Neural cell (in vitro differentiated cells): ENCODE measurements around the gene DLK2. TPM values are rescaled to one million over a fixed set of nuclear protein-coding genes. Genes with fewer than 3 reads are reported as not detected.
A peak's percentile ranks its signal among the peaks of the same experiment; 100 is the strongest.
"Not testable (repeated sequence)": the region's sequence is repeated elsewhere in the genome, so short reads cannot be mapped to it uniquely, and the experiment has no call there.

Source experiments
- H2AFZ ChIP-seq: fragments of 200-600, 300-800 bp; sonication (generic), shearing (Covaris generic); 2 replicates; pipeline ENCODE4 v1.6.0; 2014; ENCODE audit warnings: low read depth, mild to moderate bottlenecking, antibody characterized with exemption, low read length, moderate library complexity
- H3F3A ChIP-seq: fragments of 200-600 bp; shearing (Covaris generic); 2 replicates; pipeline ENCODE4 v1.6.1; 2016; ENCODE audit warnings: mild to moderate bottlenecking, moderate library complexity, mixed read lengths, antibody characterized with exemption, low read length; ENCODE audit not compliant: insufficient read depth, poor library complexity, severe bottlenecking
- H3K27ac ChIP-seq: fragments of 200-600, 300-800 bp; sonication (generic), shearing (Covaris generic); 2 replicates; pipeline ENCODE4 v1.5.1; 2014; ENCODE audit warnings: mild to moderate bottlenecking, low read length, moderate library complexity
- H3K27me3 ChIP-seq: fragments of 300-800, 200-600 bp; sonication (generic), shearing (Covaris generic); 2 replicates; pipeline ENCODE4 v1.6.0; 2014; ENCODE audit warnings: mild to moderate bottlenecking, low read depth, low read length, moderate library complexity; ENCODE audit not compliant: insufficient read depth
- H3K36me3 ChIP-seq: fragments of 300-800, 200-600 bp; sonication (generic), shearing (Covaris generic); 2 replicates; pipeline ENCODE4 v1.5.1; 2014; ENCODE audit warnings: mild to moderate bottlenecking, antibody characterized with exemption, low read length, moderate library complexity; ENCODE audit not compliant: insufficient read depth
- H3K4me2 ChIP-seq: fragments of 300-800, 200-600 bp; sonication (generic), shearing (Covaris generic); 2 replicates; pipeline ENCODE4 v1.6.0; 2014; ENCODE audit warnings: mild to moderate bottlenecking, low read length
- H3K4me3 ChIP-seq: fragments of 300-800, 200-600 bp; sonication (generic), shearing (Covaris generic); 2 replicates; pipeline ENCODE4 v1.5.1; 2014; ENCODE audit warnings: mild to moderate bottlenecking, low read length, moderate library complexity
- H3K79me2 ChIP-seq: fragments of 200-600 bp; shearing (Covaris generic); replicated peaks from 2 replicates; pipeline ENCODE4 v1.6.0; 2014; ENCODE audit warnings: mild to moderate bottlenecking, low read length, moderate library complexity; ENCODE audit not compliant: insufficient read depth
- H3K9ac ChIP-seq: fragments of 300-800, 200-600 bp; sonication (generic), shearing (Covaris generic); 2 replicates; pipeline ENCODE4 v1.6.1; 2016; ENCODE audit warnings: mild to moderate bottlenecking, low read length, mixed read lengths
- H3K9me2 ChIP-seq: fragments of 200-600 bp; shearing (Covaris generic); 2 replicates; pipeline ENCODE4 v1.6.1; 2016; ENCODE audit warnings: mild to moderate bottlenecking, low read length, mixed read lengths; ENCODE audit not compliant: insufficient read depth
- H3K9me3 ChIP-seq: fragments of 200-600, 300-800 bp; sonication (generic), shearing (Covaris generic); 2 replicates; pipeline ENCODE4 v1.6.1; 2016; ENCODE audit warnings: mild to moderate bottlenecking, mixed run types, low read length, moderate library complexity, mixed read lengths
- H4K20me1 ChIP-seq: fragments of 200-600 bp; shearing (Covaris generic); 2 replicates; pipeline ENCODE4 v1.6.1; 2016; ENCODE audit warnings: mild to moderate bottlenecking, mixed run types; ENCODE audit not compliant: insufficient read depth
- CTCF ChIP-seq: fragments of 450-650 bp; IDR thresholded peaks from 2 replicates; pipeline ENCODE4 v1.5.1; 2014; ENCODE audit warnings: antibody characterized with exemption, mild to moderate bottlenecking, moderate library complexity; ENCODE audit not compliant: poor library complexity, severe bottlenecking
- EP300 ChIP-seq: fragments of 450-650 bp; conservative IDR thresholded peaks from 2 replicates; pipeline ENCODE4 v1.6.1; 2014; ENCODE audit warnings: antibody characterized with exemption, mild to moderate bottlenecking, moderate library complexity; ENCODE audit not compliant: poor library complexity, severe bottlenecking
- EZH2 ChIP-seq: fragments of 200-600, 300-800 bp; shearing (Covaris generic), sonication (generic); IDR thresholded peaks from 2 replicates; pipeline ENCODE4 v1.6.1; 2014; ENCODE audit warnings: antibody characterized with exemption, low read length, borderline replicate concordance, mild to moderate bottlenecking; ENCODE audit not compliant: insufficient read depth, poor library complexity, severe bottlenecking
- MXI1 ChIP-seq: fragments of 450-650 bp; conservative IDR thresholded peaks from 2 replicates; pipeline ENCODE4 v1.6.1; 2014; ENCODE audit warnings: antibody characterized with exemption, mild to moderate bottlenecking; ENCODE audit not compliant: poor library complexity, severe bottlenecking
- POLR2AphosphoS5 ChIP-seq: IDR thresholded peaks from 2 replicates; pipeline ENCODE4 v1.6.1; 2012
- RAD21 ChIP-seq: fragments of 450-650 bp; conservative IDR thresholded peaks from 2 replicates; pipeline ENCODE4 v1.6.1; 2014; ENCODE audit warnings: antibody characterized with exemption, mild to moderate bottlenecking, moderate library complexity
- SMC3 ChIP-seq: fragments of 450-650 bp; conservative IDR thresholded peaks from 2 replicates; pipeline ENCODE4 v1.6.1; 2014; ENCODE audit warnings: antibody characterized with exemption, mild to moderate bottlenecking, moderate library complexity; ENCODE audit not compliant: poor library complexity
- TAF1 ChIP-seq: IDR thresholded peaks from 2 replicates; pipeline ENCODE4 v1.6.1; 2012; ENCODE audit warnings: low read depth
- polyA plus RNA-seq: library from polyadenylated mRNA; depleted of rRNA; stranded (reverse); fragments of >200 nt; gene quantifications from 2 replicates; pipeline ENCODE4 v1.2.3, GENCODE V29; 2014
- TF ChIP-seq, protein P1 (sequence below): IDR thresholded peaks from 2 replicates; pipeline ENCODE4 v1.6.1; 2012; ENCODE audit warnings: borderline replicate concordance

The DLK2 gene
- polyA plus RNA-seq, 1 donor from 2014 or later, result 19.8 TPM

DNA sequence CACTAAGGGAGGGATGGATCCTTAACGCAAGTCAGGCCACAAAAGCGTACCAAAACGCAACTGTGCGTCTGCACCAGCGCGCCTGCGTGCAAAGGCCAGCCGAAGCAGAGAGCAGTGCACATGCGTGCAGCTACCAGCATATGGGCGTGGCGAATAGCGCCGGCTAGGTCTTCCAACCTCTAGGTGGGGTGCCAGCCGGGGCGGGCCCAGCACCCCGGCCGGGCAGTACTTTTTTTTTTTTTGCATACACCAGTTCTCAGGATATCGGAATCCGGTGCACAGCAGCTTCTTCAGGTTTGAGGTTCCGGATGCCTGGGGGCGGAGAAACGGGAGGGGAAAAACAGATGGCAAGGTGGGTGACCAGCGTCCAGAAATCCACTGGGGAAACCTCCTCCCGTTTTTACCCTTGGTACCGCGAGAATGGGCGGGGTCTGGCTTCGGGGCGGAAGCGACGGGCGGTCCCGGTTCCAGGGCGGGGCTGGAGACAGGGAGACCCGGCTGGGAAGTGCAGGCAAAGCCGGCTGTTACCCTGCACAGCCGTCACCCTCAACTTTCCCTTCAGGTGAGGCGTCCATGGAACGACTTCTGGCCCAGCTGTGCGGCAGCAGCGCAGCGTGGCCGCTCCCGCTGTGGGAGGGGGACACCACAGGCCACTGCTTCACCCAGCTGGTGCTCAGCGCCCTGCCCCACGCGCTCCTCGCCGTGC is 27.8 kb downstream of the DLK2 start, which contains the start of gene ABCC10:
TSS of gene ABCC10 (plus strand) at position 136 of the 706 bp plus-strand sequence. CDS start at position 574, 438 bp downstream.
- H4K20me1 ChIP-seq, result no peaks in the 10 kb centered on the region

DNA sequence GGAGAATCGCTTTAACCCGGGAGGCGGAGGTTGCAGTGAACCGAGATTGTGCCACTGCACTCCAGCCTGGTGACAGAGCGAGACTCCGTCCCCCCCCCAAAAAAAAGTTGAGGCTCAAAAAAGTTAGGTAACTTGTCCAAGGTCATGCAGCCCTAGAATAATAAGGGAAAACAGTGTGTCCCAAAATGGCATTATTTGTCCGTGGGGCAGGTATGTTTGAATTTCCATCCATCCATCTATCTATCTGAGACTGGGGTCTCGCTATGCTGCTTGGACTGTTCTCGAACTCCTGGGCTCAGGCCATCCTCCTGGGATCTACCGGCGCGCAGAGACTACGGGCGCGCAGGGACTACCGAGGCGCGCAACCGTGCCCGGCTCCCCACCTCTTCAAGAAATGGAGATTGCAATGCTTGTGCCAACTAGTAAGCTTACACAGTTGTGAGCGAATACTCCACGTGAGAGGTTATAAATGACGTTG is 28.4 kb downstream of the DLK2 start:
- peak overlapping the region; percentile 98 for H2AFZ ChIP-seq
- H3K4me2 ChIP-seq, result no peak overlapping the region
- no peaks in the 10 kb centered on the region for H3F3A ChIP-seq
- peak overlapping the region; percentile 96 for H3K4me3 ChIP-seq
- peak overlapping the region; percentile 84 for H3K27ac ChIP-seq
- H4K20me1 ChIP-seq, result no peaks in the 10 kb centered on the region
- peaks cover 8% of the 10 kb centered on the region for H3K79me2 ChIP-seq
- no peaks in the 10 kb centered on the region for H3K9me3 ChIP-seq
- H3K36me3 ChIP-seq, result no peaks in the 10 kb centered on the region
- TF ChIP-seq, protein P1, sequence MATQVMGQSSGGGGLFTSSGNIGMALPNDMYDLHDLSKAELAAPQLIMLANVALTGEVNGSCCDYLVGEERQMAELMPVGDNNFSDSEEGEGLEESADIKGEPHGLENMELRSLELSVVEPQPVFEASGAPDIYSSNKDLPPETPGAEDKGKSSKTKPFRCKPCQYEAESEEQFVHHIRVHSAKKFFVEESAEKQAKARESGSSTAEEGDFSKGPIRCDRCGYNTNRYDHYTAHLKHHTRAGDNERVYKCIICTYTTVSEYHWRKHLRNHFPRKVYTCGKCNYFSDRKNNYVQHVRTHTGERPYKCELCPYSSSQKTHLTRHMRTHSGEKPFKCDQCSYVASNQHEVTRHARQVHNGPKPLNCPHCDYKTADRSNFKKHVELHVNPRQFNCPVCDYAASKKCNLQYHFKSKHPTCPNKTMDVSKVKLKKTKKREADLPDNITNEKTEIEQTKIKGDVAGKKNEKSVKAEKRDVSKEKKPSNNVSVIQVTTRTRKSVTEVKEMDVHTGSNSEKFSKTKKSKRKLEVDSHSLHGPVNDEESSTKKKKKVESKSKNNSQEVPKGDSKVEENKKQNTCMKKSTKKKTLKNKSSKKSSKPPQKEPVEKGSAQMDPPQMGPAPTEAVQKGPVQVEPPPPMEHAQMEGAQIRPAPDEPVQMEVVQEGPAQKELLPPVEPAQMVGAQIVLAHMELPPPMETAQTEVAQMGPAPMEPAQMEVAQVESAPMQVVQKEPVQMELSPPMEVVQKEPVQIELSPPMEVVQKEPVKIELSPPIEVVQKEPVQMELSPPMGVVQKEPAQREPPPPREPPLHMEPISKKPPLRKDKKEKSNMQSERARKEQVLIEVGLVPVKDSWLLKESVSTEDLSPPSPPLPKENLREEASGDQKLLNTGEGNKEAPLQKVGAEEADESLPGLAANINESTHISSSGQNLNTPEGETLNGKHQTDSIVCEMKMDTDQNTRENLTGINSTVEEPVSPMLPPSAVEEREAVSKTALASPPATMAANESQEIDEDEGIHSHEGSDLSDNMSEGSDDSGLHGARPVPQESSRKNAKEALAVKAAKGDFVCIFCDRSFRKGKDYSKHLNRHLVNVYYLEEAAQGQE, result peak; percentile 29
- TF ChIP-seq SMC3, result no peak
- H3K9me2 ChIP-seq, result no peaks in the 10 kb centered on the region
- H3K27me3 ChIP-seq, result no peaks in the 10 kb centered on the region
- peak overlapping the region; percentile 83 for H3K9ac ChIP-seq

More for the DNA sequence above, 27.8 kb downstream of the DLK2 start, which contains the start of gene ABCC10:
- H3K79me2 ChIP-seq, result peaks cover 8% of the 10 kb centered on the region
- TF ChIP-seq POLR2AphosphoS5, result peak; percentile 53
- peak; percentile 76 for TF ChIP-seq MXI1
- TF ChIP-seq EZH2, result no peak
- peak; percentile 36 for TF ChIP-seq RAD21
- no peak for TF ChIP-seq EP300
- peak; percentile 78 for TF ChIP-seq CTCF
- TF ChIP-seq TAF1, result no peak
- TF ChIP-seq SMC3, result peak; percentile 53
- TF ChIP-seq, protein P1, result peak; percentile 24
- no peaks in the 10 kb centered on the region for H3F3A ChIP-seq
- peak within 1 kb of the TSS; percentile 84 for H3K27ac ChIP-seq
- H2AFZ ChIP-seq, result peak within 1 kb of the TSS; percentile 98
- H3K4me2 ChIP-seq, result peak within 1 kb of the TSS; percentile 66
- H3K27me3 ChIP-seq, result no peaks in the 10 kb centered on the region
- H3K36me3 ChIP-seq, result no peaks in the 10 kb centered on the region
- H3K9ac ChIP-seq, result peak within 1 kb of the TSS; percentile 83
- peak within 1 kb of the TSS; percentile 96 for H3K4me3 ChIP-seq
- no peaks in the 10 kb centered on the region for H3K9me3 ChIP-seq
- H3K9me2 ChIP-seq, result no peaks in the 10 kb centered on the region

DNA sequence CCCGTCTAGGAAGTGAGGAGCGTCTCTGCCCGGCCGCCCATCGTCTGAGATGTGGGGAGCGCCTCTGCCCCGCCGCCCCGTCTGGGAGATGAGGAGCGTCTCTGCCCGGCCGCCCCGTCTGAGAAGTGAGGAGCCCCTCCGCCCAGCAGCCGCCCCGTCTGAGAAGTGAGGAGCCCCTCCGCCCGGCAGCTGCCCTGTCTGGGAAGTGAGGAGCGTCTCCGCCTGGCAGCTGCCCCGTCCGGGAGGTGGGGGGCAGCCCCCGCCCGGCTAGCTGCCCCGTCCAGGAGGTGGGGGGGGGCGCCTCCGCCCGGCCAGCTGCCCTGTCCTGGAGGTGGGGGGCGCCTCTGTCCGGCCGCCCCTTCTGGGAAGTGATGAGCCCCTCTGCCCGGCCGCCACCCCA is 30.3 kb downstream of the DLK2 start:
- H3K36me3 ChIP-seq, H3F3A ChIP-seq, H3K9me2 ChIP-seq, H3K27ac ChIP-seq, H2AFZ ChIP-seq, H3K9ac ChIP-seq, H3K27me3 ChIP-seq, H4K20me1 ChIP-seq, H3K4me2 ChIP-seq, H3K4me3 ChIP-seq, H3K9me3 ChIP-seq, H3K79me2 ChIP-seq: not testable (repeated sequence)
